ENCODE data around the gene PAPLN. TPM values are rescaled to one million over a fixed set of nuclear protein-coding genes. Genes with fewer than 3 reads are reported as not detected.

The PAPLN gene
- total and polyA plus RNA-seq, 4 donors: 0.68 to 2.8 (median 1.3) TPM

DNA sequence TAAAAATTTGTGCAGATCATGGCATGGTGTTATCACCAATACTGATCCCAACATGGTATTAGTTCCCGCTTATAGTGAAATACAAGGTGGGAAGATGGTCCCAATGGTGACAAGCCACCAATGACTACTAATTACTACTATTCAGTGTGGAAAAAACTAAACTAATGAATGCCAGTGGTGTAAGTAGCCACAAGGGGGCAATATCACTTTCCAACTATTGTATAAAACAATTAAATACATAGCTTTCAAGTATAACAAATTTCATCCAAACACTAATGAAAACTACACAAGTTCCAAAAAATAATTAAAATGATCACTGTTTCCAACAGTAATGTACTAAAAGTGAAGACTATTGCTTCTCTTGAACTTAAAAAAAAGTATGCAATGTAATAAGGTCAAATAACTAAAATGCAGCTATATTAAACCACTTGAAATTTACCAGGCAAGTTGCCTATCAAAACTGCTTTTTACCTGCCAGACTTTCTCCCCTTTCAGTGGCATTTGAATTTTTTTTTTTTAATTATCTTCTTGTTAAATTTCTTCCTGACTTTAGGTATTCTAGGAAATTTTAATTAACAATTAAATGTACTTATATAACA, 58.0 kb downstream of the PAPLN start:
- no peaks in the 10 kb centered on the region for H3K27me3 ChIP-seq (ENCODE audit: control insufficient read depth in 4 of 4, insufficient read depth in 4 of 4, low read length in 3 of 4)
- H3K4me1 ChIP-seq (ENCODE audit: control insufficient read depth in 4 of 4, insufficient read depth in 4 of 4, low read length in 3 of 4): peaks cover 6 to 9% (median 6%) of the 10 kb centered on the region in 4 donors
- H3K4me3 ChIP-seq (ENCODE audit: low read depth in 1 of 3, low read length in 3 of 3): no peak overlapping the region
- H3K27ac ChIP-seq (ENCODE audit: low read depth in 1 of 2, low read length in 2 of 2): no peak overlapping the region
- TF ChIP-seq RAD21 (IDR thresholded peaks at IDR 0.05): peak; percentile 79 to 83
- TF ChIP-seq NR2F2 (IDR thresholded peaks at IDR 0.05): no peak
- TF ChIP-seq, protein P1, sequence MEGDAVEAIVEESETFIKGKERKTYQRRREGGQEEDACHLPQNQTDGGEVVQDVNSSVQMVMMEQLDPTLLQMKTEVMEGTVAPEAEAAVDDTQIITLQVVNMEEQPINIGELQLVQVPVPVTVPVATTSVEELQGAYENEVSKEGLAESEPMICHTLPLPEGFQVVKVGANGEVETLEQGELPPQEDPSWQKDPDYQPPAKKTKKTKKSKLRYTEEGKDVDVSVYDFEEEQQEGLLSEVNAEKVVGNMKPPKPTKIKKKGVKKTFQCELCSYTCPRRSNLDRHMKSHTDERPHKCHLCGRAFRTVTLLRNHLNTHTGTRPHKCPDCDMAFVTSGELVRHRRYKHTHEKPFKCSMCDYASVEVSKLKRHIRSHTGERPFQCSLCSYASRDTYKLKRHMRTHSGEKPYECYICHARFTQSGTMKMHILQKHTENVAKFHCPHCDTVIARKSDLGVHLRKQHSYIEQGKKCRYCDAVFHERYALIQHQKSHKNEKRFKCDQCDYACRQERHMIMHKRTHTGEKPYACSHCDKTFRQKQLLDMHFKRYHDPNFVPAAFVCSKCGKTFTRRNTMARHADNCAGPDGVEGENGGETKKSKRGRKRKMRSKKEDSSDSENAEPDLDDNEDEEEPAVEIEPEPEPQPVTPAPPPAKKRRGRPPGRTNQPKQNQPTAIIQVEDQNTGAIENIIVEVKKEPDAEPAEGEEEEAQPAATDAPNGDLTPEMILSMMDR (IDR thresholded peaks at IDR 0.05; ENCODE audit: low read depth, low read length, missing input control): peak; percentile 69
- TF ChIP-seq TAF1 (conservative IDR thresholded peaks at IDR 0.05): no peak
- no peak for DNase-seq (ENCODE audit: low spot score)
- 82% methylated on average over 1 of the region's 1 CpG for WGBS
- no peak overlapping the region for H3K9ac ChIP-seq (ENCODE audit: low read depth in 1 of 2, low read length in 2 of 2)
- no peaks in the 10 kb centered on the region for H3K9me3 ChIP-seq (ENCODE audit: control insufficient read depth in 4 of 4, low read length in 3 of 4)
- peaks cover 2 to 16% (median 9%) of the 10 kb centered on the region in 4 donors for H3K36me3 ChIP-seq (ENCODE audit: control insufficient read depth in 4 of 4, insufficient read depth in 3 of 4, low read depth in 1 of 4, low read length in 3 of 4)

DNA sequence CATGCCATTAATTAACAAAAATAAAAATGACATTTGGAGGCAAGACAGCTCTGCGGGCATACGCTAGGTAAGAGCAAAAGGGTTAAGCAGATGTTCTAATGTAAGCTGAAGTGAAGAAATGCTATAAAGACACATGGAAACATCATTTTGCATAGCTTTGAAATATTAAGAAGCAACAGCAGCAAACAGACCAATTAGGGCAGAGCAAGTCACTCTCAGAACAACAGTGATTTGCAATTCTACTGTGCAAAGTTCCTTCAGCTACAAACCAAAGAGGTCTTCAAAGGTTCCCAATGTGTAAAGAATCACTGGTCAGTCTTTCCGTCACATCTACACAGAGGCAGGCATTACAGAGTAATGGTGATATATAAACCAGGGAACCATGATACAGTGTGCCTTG, 68.2 kb downstream of the PAPLN start:
- no peak for DNase-seq (ENCODE audit: low spot score)
- TF ChIP-seq EGR1 (IDR thresholded peaks at IDR 0.05; ENCODE audit: low read depth in 2 of 2): no peak
- TF ChIP-seq TAF1 (conservative IDR thresholded peaks at IDR 0.05): no peak
- TF ChIP-seq, protein P2, sequence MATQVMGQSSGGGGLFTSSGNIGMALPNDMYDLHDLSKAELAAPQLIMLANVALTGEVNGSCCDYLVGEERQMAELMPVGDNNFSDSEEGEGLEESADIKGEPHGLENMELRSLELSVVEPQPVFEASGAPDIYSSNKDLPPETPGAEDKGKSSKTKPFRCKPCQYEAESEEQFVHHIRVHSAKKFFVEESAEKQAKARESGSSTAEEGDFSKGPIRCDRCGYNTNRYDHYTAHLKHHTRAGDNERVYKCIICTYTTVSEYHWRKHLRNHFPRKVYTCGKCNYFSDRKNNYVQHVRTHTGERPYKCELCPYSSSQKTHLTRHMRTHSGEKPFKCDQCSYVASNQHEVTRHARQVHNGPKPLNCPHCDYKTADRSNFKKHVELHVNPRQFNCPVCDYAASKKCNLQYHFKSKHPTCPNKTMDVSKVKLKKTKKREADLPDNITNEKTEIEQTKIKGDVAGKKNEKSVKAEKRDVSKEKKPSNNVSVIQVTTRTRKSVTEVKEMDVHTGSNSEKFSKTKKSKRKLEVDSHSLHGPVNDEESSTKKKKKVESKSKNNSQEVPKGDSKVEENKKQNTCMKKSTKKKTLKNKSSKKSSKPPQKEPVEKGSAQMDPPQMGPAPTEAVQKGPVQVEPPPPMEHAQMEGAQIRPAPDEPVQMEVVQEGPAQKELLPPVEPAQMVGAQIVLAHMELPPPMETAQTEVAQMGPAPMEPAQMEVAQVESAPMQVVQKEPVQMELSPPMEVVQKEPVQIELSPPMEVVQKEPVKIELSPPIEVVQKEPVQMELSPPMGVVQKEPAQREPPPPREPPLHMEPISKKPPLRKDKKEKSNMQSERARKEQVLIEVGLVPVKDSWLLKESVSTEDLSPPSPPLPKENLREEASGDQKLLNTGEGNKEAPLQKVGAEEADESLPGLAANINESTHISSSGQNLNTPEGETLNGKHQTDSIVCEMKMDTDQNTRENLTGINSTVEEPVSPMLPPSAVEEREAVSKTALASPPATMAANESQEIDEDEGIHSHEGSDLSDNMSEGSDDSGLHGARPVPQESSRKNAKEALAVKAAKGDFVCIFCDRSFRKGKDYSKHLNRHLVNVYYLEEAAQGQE (IDR thresholded peaks at IDR 0.05): no peak
- TF ChIP-seq YY1 (IDR thresholded peaks at IDR 0.05): no peak
- TF ChIP-seq, protein P3, sequence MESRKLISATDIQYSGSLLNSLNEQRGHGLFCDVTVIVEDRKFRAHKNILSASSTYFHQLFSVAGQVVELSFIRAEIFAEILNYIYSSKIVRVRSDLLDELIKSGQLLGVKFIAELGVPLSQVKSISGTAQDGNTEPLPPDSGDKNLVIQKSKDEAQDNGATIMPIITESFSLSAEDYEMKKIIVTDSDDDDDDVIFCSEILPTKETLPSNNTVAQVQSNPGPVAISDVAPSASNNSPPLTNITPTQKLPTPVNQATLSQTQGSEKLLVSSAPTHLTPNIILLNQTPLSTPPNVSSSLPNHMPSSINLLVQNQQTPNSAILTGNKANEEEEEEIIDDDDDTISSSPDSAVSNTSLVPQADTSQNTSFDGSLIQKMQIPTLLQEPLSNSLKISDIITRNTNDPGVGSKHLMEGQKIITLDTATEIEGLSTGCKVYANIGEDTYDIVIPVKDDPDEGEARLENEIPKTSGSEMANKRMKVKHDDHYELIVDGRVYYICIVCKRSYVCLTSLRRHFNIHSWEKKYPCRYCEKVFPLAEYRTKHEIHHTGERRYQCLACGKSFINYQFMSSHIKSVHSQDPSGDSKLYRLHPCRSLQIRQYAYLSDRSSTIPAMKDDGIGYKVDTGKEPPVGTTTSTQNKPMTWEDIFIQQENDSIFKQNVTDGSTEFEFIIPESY (IDR thresholded peaks at IDR 0.05): no peak
- TF ChIP-seq, protein P1 (IDR thresholded peaks at IDR 0.05; ENCODE audit: low read depth, low read length, missing input control): no peak
- TF ChIP-seq HNF4A (conservative IDR thresholded peaks at IDR 0.05): no peak
- TF ChIP-seq JUND (IDR thresholded peaks at IDR 0.05): no peak
- Histone ChIP-seq H3K4me1 (ENCODE audit: control insufficient read depth in 4 of 4, insufficient read depth in 4 of 4, low read length in 3 of 4) (no peaks in the 10 kb centered on the region), H3K27me3 (ENCODE audit: control insufficient read depth in 4 of 4, insufficient read depth in 4 of 4, low read length in 3 of 4) (no peaks in the 10 kb centered on the region), H3K9me3 (ENCODE audit: control insufficient read depth in 4 of 4, low read length in 3 of 4) (no peaks in the 10 kb centered on the region), H3K4me3 (ENCODE audit: low read depth in 1 of 3, low read length in 3 of 3) (no peak overlapping the region), H3K36me3 (ENCODE audit: control insufficient read depth in 4 of 4, insufficient read depth in 3 of 4, low read depth in 1 of 4, low read length in 3 of 4) (peaks cover 0 to 2% (median 0%) of the 10 kb centered on the region in 4 donors), H3K27ac (ENCODE audit: low read depth in 1 of 2, low read length in 2 of 2) (no peak overlapping the region), H3K9ac (ENCODE audit: low read depth in 1 of 2, low read length in 2 of 2) (no peak overlapping the region)
- WGBS: 64% methylated on average over 3 of the region's 3 CpGs

All from liver (tissue), 9 donors.